Medulla oblongata (tissue), 1 donor: ENCODE measurements around the gene FBLN5.

Experiments used
- DNase-seq: peaks from one replicate; pipeline ENCODE4 v3.0.0-alpha.2; 2015; ENCODE audit errors: extremely low spot score

FBLN5 gene, protein sequence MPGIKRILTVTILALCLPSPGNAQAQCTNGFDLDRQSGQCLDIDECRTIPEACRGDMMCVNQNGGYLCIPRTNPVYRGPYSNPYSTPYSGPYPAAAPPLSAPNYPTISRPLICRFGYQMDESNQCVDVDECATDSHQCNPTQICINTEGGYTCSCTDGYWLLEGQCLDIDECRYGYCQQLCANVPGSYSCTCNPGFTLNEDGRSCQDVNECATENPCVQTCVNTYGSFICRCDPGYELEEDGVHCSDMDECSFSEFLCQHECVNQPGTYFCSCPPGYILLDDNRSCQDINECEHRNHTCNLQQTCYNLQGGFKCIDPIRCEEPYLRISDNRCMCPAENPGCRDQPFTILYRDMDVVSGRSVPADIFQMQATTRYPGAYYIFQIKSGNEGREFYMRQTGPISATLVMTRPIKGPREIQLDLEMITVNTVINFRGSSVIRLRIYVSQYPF

DNA sequence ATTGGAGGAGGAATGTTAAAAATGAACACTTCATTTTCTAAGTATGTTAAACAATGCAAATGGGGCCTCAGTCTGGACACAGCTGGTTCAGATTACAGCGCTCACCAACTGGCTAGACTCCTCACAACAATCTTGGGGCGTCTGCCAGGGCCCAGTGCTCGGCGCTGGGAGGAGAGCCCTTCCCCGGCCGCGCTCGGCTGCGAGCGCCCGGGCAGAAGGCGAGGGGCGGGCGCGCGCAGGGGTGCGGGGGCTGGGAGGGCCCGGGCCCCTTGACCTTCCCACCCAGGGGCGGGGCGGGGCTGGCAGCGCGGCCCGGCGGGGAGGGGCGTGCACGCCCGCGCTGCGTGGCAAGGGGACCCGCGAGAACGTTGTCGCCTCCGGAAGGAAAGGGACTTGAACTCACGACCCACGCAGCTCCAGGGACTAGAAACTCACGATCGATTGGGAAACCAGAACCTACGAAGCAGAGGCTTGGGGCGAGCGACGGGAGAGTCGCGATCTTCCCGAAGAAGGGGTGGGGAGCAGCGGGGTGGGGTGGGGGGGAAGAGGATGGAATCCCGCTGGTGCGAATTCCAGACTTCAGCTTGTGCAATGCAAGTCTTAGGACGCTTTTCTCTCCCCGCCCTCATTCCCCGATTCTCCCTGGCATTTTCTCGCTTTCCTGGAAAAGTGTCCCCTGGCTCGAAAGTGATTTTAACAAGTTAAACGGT lies at the start of gene FBLN5:
Gene FBLN5 (minus strand): TSS at position 220 of the 710 bp plus-strand sequence. CDS start 465 bp downstream, outside the sequence.
- peak; percentile 30 for DNase-seq

DNA sequence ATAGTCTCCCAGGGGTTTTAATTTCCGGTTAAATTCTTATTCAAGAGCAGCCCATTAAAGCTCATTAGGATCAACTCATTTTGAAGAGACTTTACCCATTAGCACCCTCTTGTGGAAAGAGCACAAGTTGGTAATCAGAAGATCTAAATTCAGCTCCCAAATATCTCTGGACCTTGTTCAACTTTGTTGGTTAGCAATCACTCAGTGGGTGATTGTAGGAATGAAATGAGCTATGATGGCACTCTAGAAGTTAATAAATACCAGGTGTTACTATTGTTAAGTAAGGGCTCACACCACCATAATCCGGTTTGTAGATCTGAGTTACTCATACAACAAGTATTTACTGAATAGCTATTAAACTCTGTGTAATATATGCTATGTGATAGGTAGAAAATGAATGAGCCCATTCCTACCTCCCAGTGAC lies 49.5 kb upstream of the FBLN5 start:
- DNase-seq, result peak; percentile 63

DNA sequence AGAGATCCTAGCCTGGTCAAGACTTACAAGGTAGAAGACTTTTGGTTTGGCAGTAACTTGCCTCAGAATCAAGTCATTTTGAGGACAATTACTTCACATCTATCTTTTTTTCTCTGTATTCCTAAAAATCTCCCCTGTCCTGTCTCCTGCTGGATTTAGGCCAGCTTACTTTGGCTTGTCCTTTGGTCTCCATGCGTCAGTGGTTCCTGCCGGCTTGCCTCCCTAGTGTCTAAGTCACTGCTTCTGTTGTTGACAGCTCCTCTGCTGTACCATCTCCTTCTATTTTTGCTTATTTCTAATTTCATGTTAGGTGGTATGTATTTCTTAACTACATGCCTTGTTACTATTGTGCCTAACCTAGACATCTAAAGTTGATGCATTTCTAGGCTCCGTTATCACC lies 39.7 kb upstream of the FBLN5 start:
- no peak for DNase-seq

DNA sequence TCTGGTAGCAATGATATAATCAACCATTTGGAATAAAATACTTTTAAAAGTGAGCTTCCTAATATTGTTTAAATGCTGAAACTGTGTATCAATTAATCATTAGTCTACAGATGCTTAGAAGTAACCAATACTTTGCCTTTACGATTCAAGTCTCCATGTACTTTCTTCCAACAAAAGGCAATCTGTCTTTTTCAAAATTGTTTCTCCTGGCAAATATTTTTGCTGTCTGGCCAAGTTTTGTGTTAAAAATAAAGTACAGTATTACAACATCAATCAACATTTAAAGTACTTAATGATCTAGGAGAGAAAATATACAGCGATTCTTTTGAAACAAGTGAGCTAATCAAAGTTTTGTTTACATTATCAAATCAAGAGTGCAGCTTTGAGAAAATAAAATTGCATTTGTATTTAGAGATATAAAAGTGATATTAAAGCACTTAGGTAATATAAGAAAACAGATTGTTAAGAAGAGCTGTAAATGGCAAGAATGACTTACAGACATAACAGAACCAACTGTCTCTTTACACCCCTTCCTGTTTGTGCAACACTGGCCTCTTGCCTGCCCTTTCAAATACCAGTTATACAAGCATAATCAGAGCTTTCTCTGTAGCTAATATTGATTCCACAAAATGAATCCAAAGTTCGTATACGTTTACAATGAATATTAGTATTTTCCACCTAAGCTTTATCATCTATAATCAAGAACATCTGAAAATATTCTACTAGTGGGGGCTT lies 38.2 kb upstream of the FBLN5 start:
- no peak for DNase-seq

DNA sequence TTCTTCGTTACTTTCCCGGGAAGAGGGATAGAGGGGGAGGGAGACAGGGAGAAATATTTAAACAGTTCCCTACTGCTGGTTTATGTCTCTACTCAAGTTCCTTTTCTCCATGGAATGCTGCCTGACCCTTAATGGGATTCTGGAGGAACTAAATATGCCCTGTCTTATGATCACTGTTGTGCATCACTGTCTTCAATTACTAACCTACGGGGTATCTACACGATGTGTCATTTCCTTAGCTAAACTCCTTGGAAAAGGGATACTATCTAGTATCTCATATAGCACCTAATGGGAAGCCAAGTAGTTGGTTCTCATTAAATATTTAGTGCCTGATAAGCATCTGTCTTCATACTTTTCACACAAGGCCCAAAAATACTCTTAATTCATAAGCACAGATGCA lies 37.5 kb upstream of the FBLN5 start:
- no peak for DNase-seq

DNA sequence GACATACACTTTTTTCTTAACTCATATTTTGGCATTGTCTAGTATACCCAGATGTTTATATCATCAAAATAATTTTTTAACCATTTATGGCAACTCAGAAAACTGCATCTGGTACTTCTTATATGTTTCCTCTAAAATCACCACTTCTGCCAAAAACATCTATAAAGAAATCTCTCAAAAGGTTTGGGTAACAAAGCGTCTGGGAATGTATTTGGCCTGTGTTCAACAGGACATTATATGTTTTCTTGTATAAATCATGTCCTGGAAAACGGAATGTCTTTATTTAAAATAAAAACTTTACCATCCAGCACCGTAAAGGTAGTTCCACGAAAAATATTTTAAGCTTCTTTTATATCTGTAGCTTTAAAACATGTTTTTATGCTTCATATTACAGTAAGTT lies 36.1 kb upstream of the FBLN5 start:
- DNase-seq, result no peak

DNA sequence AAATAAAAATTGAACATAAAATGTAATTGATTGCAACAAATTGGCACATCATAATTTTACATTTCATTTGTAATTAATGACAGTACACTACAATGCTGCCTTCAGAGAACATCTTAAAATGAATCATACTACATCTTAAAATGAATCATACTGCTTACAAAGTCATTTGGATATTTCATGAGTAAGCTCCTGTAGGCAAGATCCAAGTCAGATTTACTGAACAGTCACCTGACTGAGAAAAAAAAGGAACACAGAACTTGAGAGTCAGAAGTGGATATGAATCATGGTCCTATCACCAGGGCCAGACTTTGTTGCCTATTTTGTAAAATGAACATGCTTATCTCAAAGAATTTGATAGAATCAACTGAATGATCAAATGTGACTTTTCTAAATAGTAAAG lies 32.7 kb upstream of the FBLN5 start:
- DNase-seq, result no peak

DNA sequence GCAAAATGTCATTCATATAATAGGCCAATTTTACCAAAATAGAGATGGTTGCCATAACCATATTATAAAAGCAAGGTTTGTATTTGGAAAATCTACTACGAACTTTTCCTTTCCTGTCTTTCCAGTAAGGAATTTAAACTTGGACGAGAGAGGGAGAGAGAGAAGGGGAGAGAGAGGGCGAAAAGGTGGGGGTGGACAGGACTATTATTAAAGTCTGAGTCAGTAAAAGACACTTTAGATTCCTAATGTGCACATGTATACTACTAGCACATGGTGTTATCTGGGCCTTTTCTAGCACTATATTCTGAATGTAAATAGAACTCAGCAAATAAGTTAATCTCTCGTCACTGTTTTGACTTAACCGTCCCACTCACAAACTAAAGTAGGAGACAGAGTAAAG lies 30.4 kb upstream of the FBLN5 start:
- DNase-seq, result no peak

DNA sequence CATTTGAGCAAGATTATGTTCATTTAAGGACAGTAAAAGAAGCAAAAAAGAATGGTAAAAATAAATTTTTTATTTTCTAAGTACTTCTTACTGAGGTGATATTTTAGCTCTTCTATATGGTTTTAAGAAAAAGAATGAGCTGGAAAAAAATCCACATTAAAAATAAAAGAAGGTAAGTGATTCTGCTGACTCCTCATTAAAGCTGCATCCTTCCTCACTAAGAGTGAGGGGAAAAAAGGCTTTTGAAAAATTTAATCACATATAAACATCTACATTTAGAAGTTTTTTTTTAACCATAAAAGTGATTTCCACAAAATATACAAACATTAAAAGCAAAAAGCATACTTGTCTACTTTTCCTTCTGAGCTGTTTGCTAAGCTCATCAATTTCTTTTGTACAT lies 28.3 kb upstream of the FBLN5 start:
- DNase-seq, result no peak

DNA sequence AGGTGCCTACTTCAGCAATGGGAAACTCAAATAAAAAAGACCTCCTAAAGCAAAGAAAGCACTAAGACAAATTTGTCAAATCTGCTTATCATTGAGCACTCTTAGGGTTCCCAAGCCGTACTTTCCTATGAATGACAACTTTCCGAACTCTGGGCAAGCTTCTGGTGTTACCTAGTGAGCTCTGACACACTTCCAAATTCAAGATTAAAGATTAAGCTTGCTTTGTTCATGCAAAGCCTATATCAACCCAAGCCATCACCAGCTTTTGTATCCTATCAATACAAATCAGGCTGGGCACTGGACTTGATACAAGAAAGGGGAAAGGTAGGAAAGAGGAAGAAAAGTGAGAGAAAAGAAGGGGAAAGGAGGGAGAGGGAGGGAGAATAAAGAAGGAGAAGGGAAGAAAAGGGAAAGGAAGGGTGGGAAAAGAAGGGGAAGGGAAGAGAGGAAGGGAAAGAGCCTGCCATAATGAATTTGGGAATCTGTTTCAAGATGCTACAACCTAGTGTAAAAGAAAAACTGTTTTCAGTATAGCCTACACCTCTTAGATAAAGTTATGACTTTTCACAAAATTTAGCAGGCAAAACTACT lies 23.8 kb upstream of the FBLN5 start:
- no peak for DNase-seq

DNA sequence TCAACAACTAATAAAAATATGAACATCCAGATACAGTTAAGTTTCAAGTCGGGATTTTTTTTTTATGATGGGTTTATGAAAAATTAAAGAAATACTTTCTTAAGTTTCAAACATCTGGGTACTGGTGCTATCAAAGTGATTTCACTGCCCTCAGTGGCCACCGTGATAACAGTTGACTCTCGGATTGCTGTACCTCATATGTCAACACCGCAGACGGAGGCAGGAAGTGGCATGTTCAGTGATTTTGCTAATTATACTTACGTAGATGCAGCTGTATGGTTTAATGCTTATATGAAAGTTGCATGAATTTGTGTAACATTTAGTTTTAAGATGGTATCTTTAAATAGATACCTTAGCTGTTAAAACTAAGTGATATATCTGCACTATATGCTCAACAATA lies 20.8 kb upstream of the FBLN5 start:
- no peak for DNase-seq

DNA sequence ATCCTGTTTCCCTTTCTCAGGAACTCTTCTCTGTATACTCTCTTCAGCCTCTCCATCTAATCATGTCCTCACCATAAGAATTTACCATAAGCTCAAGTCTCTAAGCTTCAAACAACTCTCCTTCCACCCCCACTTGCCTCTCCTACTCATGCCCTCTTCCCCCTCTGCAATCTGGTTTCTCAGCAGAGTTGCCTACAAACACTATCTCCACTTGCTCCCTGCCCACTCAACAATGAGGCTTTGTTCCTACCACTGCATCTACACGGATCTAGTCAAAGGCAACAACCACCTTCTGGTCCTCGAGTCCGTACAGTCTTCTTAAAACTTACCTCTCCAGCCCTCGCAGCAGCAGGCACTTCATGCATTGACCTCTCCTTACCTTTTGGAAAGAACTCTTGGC lies 17.2 kb upstream of the FBLN5 start:
- peak; percentile 26 for DNase-seq

DNA sequence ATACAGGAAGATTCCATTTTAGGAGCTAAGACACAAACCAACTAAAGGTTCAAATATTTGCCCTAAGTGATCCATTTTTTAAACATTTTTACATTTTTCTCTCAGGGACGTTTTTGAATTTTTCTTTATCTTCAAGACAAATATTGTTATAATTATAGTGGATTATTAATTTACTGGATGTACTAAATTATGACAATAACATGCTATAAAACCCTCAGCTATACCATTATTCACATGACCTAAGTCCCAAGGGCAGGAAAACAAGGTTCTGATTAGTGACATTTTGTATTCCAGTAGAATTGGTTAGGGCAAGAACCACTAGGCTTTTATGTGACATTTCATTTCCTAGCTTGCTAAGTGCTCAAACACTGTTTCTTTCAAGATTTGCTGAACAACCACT lies 16.5 kb upstream of the FBLN5 start:
- DNase-seq, result no peak

DNA sequence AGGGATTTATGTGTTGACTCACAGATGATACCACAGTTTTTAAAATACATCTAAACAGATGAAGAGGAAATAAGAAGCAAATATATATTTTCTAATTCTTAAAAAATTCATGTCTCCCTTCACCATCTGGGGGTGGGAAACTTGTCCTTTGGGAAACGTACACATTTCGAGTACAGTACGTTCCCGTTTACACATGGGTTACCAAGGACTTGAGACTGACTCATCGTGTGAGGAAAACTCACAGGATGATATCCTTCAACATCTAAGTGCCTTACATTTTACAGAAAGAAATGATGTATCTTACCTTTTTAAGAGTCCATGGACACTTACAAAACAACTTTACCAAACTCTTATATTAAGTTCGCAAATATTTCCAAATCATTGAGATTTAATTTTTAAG lies 16.0 kb upstream of the FBLN5 start:
- no peak for DNase-seq

DNA sequence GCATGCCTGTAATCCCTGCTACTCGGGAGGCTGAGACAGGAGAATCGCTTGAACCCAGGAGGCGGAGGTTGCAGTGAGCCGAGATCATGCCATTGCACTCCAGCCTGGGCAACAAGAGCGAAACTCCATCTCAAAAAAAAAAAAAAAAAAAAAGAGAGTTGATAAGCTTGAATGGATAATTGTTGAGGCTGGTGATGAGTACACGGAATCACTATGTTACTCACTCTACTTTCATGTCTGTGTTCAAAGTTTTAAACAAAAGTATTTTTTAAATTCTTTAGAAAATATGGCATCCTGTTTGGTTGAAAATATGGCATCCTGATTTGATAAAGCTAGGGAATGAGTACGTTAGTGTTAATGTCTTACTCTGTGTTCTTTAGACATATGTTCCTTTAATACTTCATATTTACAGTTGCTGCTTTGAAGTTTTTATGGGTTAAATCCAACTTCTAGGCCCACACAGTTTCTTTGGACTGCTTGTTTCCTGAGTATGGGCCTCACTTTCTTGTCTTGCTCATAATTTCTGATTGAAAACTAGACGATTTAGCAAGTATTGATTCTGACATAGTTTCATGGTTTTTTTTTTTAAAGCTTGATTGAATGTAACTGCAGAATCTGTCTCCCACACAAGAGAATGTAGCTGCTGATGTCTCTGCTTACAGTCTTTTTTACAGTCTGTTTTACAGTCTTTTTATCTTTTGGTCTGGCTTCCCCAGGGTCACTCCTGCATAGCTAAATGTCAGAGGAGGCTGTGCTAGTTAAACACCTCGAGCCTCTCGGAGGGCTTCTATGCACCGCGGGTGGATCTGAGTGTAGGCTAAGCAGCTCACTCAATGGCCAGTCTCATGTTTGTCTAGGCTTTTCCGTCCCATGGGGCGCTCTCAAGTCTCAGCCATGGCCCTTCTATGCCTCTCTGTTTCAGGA lies 14.1 kb upstream of the FBLN5 start:
- no peak for DNase-seq

DNA sequence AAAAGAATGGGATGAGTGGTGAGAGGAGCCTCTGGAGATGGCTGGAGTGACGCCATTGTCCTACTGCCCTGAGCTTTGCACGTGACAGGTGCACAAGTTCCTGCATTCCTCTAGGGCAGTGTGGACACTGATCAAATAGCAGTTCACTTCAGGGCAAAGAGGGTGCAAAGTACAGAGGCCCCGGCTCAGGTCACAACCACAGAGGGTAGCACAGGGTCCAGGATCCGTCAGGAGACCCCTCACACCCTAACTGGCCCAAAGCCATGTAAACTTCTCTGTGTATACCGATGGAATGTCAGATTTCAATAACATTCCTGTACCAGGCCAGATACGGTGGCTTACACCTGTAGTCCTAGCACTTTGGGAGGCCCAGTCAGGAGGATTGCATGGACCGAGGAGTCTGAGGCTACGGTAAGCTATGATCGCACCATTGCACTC lies 10.4 kb upstream of the FBLN5 start:
- DNase-seq, result no peak

DNA sequence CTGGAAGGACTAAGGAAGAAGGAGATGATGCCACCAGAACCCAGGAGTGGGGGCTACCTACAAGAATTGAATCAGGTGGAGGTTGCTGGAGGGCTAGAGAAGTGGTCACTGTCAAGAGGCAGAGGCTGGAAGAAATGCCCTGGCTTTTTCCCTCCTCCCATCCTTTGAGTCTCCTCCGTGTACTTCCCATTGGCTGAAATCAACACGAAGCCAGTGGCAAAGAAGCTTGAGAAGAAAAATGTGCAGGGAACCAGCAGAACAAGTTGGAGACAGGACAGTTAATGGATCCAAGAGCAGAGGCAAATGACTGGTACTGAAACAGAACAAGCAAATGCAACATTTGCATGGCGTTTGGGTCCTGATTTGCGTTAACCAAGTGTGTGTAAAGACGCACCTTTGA lies 9.1 kb upstream of the FBLN5 start:
- DNase-seq, result no peak

DNA sequence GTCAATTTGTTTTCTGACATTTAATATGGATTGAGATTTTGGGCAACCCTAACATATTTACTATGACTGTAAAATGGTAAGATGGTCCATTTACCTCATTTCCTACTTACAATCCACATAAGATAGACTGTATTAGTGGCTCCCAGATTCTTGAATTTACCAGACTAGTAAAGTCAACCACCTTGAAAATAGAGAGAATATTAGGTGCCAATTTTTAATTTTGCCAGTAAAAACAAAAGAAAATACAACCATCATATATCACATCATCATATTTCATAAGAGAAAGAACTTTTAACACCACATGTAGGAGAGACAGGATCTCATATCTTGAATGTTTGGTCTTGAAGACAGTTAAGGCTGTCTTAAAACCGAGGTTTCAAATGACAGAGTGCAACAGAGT lies 7.7 kb upstream of the FBLN5 start:
- DNase-seq, result no peak

DNA sequence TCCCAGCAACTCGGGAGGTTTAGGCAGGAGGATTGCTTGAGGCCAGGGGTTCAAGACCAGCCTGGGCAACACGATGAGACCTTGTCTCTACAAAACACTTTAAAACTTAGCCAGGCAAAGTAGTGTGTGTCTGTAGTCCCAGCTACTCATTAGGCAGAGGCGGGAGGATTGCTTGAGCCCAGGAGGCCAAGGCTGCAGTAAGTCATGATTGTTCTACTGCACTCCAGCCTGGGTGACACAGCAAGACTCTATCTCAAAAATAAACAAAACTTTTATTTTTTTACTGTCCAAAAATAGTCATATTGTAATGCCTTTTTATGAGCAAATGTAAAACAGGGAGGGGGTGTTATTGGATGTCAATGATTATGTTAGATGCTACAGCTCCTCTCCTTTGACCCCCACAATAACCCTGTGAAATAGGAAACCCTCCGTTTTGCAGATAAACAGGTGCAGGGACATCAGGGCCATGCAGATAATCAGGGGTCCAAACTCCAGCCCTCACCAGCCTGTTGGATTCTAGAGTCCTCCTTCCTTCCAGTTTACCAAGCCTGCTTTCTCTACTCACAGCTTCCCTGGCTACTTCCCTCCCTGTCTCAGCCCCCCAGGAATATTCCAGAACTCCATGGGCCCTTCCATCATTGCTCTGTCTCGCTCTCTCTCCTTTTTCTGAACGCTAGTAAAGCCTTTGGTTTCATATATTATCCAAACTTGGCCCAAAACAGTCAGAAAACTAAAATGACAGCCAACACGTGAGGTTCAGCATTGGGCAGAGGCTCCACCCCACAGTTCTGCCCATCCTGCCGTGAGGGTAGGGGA lies 5.9 kb upstream of the FBLN5 start:
- DNase-seq, result no peak
